Caco-2 (cell line): ENCODE data around the gene SERAC1. TPM values are rescaled to one million over a fixed set of nuclear protein-coding genes. Genes with fewer than 3 reads are reported as not detected.

ENCODE experiments used
- BruUV-seq: library from RNA; stranded (reverse); fragments of 400-500 nt; replicated peaks from 2 replicates; lab custom pipeline; 2021; lab: Mats Ljungman, UMichigan
- CTCF ChIA-PET: fragments of 300-600 bp; sonication (Branson Sonifier 250); formaldehyde crosslinking; loops from one replicate; lab custom pipeline; 2022; ENCODE audit warnings: antibody characterized with exemption; lab: Charles Lee
- POLR2A ChIA-PET: fragments of 300-600 bp; sonication (Branson Sonifier 250); formaldehyde crosslinking; loops from one replicate; lab custom pipeline; 2022; ENCODE audit warnings: antibody characterized with exemption; lab: Charles Lee
- DNase-seq, 2 experiments: peaks; one replicate each; pipeline versions ENCODE4 v3.0.0 to v3.0.0-alpha.2; 2020 to 2022
- H3K27me3 ChIP-seq: replicated peaks from 2 replicates; pipeline ENCODE4 v1.6.0; 2011; ENCODE audit warnings: low read length; ENCODE audit not compliant: control insufficient read depth, insufficient read depth
- H3K36me3 ChIP-seq: 2 replicates; pipeline ENCODE4 v1.5.1; 2011; ENCODE audit warnings: low read length; ENCODE audit not compliant: control insufficient read depth, insufficient read depth
- H3K4me1 ChIP-seq: fragments of 250-450 bp; sonication (Bioruptor Pico); 2 replicates; pipeline ENCODE4 v1.5.1; 2020; ENCODE audit warnings: mild to moderate bottlenecking
- H3K4me3 ChIP-seq: 2 replicates; pipeline ENCODE4 v1.5.1; 2011; ENCODE audit warnings: low read depth, mild to moderate bottlenecking, control low read depth, low read length
- H3K9me3 ChIP-seq: fragments of 250-450 bp; sonication (Bioruptor Pico); 2 replicates; pipeline ENCODE4 v1.5.1; 2020; ENCODE audit warnings: mild to moderate bottlenecking, moderate library complexity
- H3K27ac Mint-ChIP-seq: one replicate; pipeline ENCODE4 v1.8.0; 2022; ENCODE audit warnings: mixed read lengths; ENCODE audit not compliant: unreplicated experiment
- H3K27me3 Mint-ChIP-seq: one replicate; pipeline ENCODE4 v1.8.0; 2022; ENCODE audit warnings: mixed read lengths; ENCODE audit not compliant: insufficient read depth, unreplicated experiment
- H3K36me3 Mint-ChIP-seq: one replicate; pipeline ENCODE4 v1.8.0; 2022; ENCODE audit warnings: mild to moderate bottlenecking, mixed read lengths; ENCODE audit not compliant: insufficient read depth, unreplicated experiment
- H3K4me1 Mint-ChIP-seq: one replicate; pipeline ENCODE4 v1.8.0; 2022; ENCODE audit warnings: low read depth, mixed read lengths; ENCODE audit not compliant: unreplicated experiment
- H3K4me3 Mint-ChIP-seq: one replicate; pipeline ENCODE4 v1.8.0; 2022; ENCODE audit warnings: mild to moderate bottlenecking, moderate library complexity, mixed read lengths; ENCODE audit not compliant: unreplicated experiment
- H3K9me3 Mint-ChIP-seq: one replicate; pipeline ENCODE4 v1.8.0; 2022; ENCODE audit warnings: mixed read lengths; ENCODE audit not compliant: unreplicated experiment
- CTCF ChIP-seq, 2 experiments: fragments of 200-600 bp in 1 of 2; IDR thresholded peaks; 1 replicate in 1 of 2; 2 replicates in 1 of 2; pipeline versions ENCODE4 v1.5.1 to v1.8.0; 2011 to 2022; ENCODE audit warnings: antibody characterized with exemption in 1 of 2, control low read depth in 1 of 2, inconsistent platforms in 1 of 2, low read depth in 1 of 2, low read length in 1 of 2, mild to moderate bottlenecking in 1 of 2, moderate library complexity in 1 of 2; ENCODE audit not compliant: insufficient read depth in 1 of 2, severe bottlenecking in 1 of 2, unreplicated experiment in 1 of 2
- intact Hi-C: fragments of 100-400 bp; cut with micrococcal nuclease; formaldehyde crosslinking; loops from one replicate; pipeline ENCODE4 v1.10.0; 2022; ENCODE audit not compliant: unreplicated experiment
- total RNA-seq: library from RNA; stranded (reverse); gene quantifications from 2 replicates; pipeline ENCODE4 v1.2.3, GENCODE V29; 2022

The SERAC1 gene
- total RNA-seq, 1 experiment from 2014 or later, result 7.4 TPM

GRCh38 chr6:158095031-158095430, 73.0 kb downstream of the SERAC1 start:
- CTCF ChIA-PET, result no interaction called here
- intact Hi-C loops, result no loop called here
- H3K27me3 ChIP-seq, result no peaks in the 10 kb centered on the region
- H3K27me3 Mint-ChIP-seq, result no peaks in the 10 kb centered on the region
- H3K4me1 ChIP-seq, result no peaks in the 10 kb centered on the region
- H3K9me3 Mint-ChIP-seq, result no peaks in the 10 kb centered on the region
- BruUV-seq, result no TSS peak
- DNase-seq, result no peak
- no peak overlapping the region for H3K4me3 Mint-ChIP-seq
- H3K27ac Mint-ChIP-seq, result no peak overlapping the region
- no peak overlapping the region for H3K4me3 ChIP-seq
- TF ChIP-seq CTCF (IDR thresholded peaks at IDR 0.05; ENCODE audit: insufficient read depth in 1 of 2, low read depth in 1 of 2, low read length in 1 of 2, severe bottlenecking in 1 of 2, unreplicated experiment in 1 of 2), result no peak
- H3K9me3 ChIP-seq, result no peaks in the 10 kb centered on the region
- H3K4me1 Mint-ChIP-seq, result no peaks in the 10 kb centered on the region
- POLR2A ChIA-PET, result no interaction called here
- H3K36me3 Mint-ChIP-seq, result peaks cover 62% of the 10 kb centered on the region
- H3K36me3 ChIP-seq, result peaks cover 2% of the 10 kb centered on the region; the same call in 1 of the 2 replicates

GRCh38 chr6:158092806-158093205, 75.3 kb downstream of the SERAC1 start:
- Histone ChIP-seq H3K9me3 (no peaks in the 10 kb centered on the region), H3K4me1 (no peaks in the 10 kb centered on the region), H3K27me3 (no peaks in the 10 kb centered on the region), H3K4me3 (no peak overlapping the region), H3K36me3 (peaks cover 3% of the 10 kb centered on the region; the same call in 1 of the 2 replicates)
- no peaks in the 10 kb centered on the region for H3K27me3 Mint-ChIP-seq
- TF ChIP-seq CTCF (IDR thresholded peaks at IDR 0.05; ENCODE audit: insufficient read depth in 1 of 2, low read depth in 1 of 2, low read length in 1 of 2, severe bottlenecking in 1 of 2, unreplicated experiment in 1 of 2), result no peak
- no peak overlapping the region for H3K4me3 Mint-ChIP-seq
- ChIA-PET POLR2A (no interaction called here), CTCF (no interaction called here)
- intact Hi-C loops, result no loop called here
- no peaks in the 10 kb centered on the region for H3K9me3 Mint-ChIP-seq
- H3K36me3 Mint-ChIP-seq, result peaks cover 81% of the 10 kb centered on the region
- no TSS peak for BruUV-seq
- no peaks in the 10 kb centered on the region for H3K4me1 Mint-ChIP-seq
- no peak overlapping the region for H3K27ac Mint-ChIP-seq
- DNase-seq, result no peak

GRCh38 chr6:158087224-158087867, 80.7 kb downstream of the SERAC1 start:
- intact Hi-C loops, result no loop called here
- ChIA-PET CTCF (no interaction called here), POLR2A (no interaction called here)
- Mint-ChIP-seq H3K9me3 (no peaks in the 10 kb centered on the region), H3K27me3 (no peaks in the 10 kb centered on the region), H3K27ac (no peak overlapping the region), H3K4me3 (no peak overlapping the region), H3K4me1 (no peaks in the 10 kb centered on the region), H3K36me3 (peaks cover 69% of the 10 kb centered on the region)
- Histone ChIP-seq H3K4me1 (no peaks in the 10 kb centered on the region), H3K36me3 (peaks cover 4% of the 10 kb centered on the region; the same call in 1 of the 2 replicates), H3K27me3 (no peaks in the 10 kb centered on the region), H3K4me3 (no peak overlapping the region), H3K9me3 (no peaks in the 10 kb centered on the region)
- no TSS peak for BruUV-seq
- no peak for TF ChIP-seq CTCF (IDR thresholded peaks at IDR 0.05; ENCODE audit: insufficient read depth in 1 of 2, low read depth in 1 of 2, low read length in 1 of 2, severe bottlenecking in 1 of 2, unreplicated experiment in 1 of 2)
- no peak for DNase-seq
